ENCODE results near the gene EPB41. TPM values are rescaled to one million over a fixed set of nuclear protein-coding genes. Genes with fewer than 3 reads are reported as not detected.

EPB41 gene
- total RNA-seq, 1 experiment from 2014 or later, result 29.7 TPM

GRCh38 chr1:28887835-28888682 lies 26.3 kb upstream of the EPB41 start:
- DNase-seq (ENCODE audit: low read depth, low spot score), result no peak
- in situ Hi-C loops (cut with HindIII; ENCODE audit: low pct_unique_long_range_greater_than_20kb, low sequenced_read_pairs), result no loop called here

DNA sequence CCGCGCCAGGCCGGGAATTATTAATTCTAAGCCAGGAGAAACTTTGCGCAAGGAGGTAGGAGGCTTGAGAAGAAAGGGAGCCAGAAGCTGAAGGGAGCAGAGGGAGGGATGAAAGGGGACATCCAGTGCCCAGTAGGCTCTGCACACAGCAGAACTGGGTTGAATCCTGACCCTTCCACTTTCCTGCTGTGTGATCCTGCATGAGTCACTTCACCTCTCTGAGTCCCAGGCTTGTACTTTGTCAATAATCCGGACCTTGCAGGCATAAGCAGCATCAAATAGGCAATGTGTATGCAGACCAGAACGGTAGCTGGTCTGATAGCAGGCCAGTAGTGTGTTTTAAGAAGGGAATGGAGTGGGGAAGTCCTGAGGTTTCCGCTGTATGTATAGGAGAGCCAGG lies 25.5 kb upstream of the EPB41 start:
- no peak for DNase-seq (ENCODE audit: low read depth, low spot score)
- in situ Hi-C loops (cut with HindIII; ENCODE audit: low pct_unique_long_range_greater_than_20kb, low sequenced_read_pairs), result no loop called here

DNA sequence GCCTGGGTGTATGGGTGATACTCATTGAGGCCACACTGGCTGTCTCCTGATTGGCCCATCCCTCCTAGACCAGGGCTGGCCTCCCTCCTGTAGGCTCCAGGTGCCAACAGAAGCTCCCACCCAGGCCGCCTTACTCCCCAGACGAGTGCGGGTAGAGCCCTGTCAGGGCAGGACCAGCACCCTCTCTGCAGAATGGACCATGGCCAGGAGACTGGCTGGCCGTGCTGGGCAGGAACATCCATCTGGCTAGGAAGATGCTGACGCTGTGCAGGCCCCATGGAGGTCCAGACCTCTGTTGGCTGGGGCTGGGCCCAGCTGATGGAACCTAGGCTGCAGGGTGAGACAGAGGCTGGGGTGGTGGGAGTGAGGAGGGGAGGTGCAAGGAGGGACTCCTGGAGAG lies 25.0 kb upstream of the EPB41 start:
- in situ Hi-C loops (cut with HindIII; ENCODE audit: low pct_unique_long_range_greater_than_20kb, low sequenced_read_pairs), result no loop called here
- DNase-seq (ENCODE audit: low read depth, low spot score), result no peak

- no peak for DNase-seq (ENCODE audit: low read depth, low spot score)
- in situ Hi-C loops (cut with HindIII; ENCODE audit: low pct_unique_long_range_greater_than_20kb, low sequenced_read_pairs), result no loop called here
Measured at GRCh38 chr1:28890435-28890834, 23.9 kb upstream of the EPB41 start.

DNA sequence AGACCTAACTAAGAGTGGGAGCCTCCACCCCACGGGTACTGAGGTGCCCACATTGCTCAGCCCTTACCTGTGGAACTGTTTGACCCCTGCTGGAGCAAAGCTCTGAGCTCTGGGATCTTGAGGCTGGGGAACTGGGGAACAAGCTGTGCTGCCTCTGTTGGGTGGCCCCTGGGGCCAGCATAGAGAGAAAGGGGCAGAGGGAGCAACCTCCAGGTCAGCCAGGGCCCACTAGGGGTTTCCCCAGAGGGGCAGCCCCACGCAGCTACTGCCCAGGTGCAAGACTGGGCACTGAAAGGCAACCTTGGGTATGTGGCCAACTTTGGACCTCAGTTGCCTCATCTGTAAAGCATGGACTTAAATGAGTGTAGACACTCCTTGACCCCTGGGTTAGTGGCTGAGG lies 23.5 kb upstream of the EPB41 start:
- DNase-seq (ENCODE audit: low read depth, low spot score), result no peak
- in situ Hi-C loops (cut with HindIII; ENCODE audit: low pct_unique_long_range_greater_than_20kb, low sequenced_read_pairs), result no loop called here

DNA sequence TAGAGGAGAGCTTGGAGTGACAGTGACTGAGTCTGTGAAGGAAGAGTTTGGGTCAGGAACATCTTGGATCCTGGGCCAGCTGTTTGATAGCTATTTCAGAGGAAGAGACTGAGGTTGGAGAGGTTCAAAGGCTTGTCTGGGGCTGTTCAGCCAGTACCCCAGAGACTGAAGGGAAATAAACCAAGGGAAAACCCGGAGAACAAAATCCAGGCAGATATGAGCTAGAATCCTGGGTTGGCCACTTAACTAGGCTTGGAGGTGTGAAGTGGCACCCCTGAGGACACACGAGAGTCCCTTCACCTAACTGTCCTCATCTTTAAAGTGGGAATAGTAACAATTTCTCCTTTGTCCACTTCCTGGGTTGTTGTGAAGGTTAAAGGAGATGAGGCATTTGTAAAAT lies 23.1 kb upstream of the EPB41 start:
- in situ Hi-C loops (cut with HindIII; ENCODE audit: low pct_unique_long_range_greater_than_20kb, low sequenced_read_pairs), result no loop called here
- DNase-seq (ENCODE audit: low read depth, low spot score), result no peak

GRCh38 chr1:28893403-28894102 lies 20.8 kb upstream of the EPB41 start:
- DNase-seq (ENCODE audit: low read depth, low spot score), result peak; percentile 75
- in situ Hi-C loops (cut with HindIII; ENCODE audit: low pct_unique_long_range_greater_than_20kb, low sequenced_read_pairs), result no loop called here

- DNase-seq (ENCODE audit: low read depth, low spot score), result no peak
- in situ Hi-C loops (cut with HindIII; ENCODE audit: low pct_unique_long_range_greater_than_20kb, low sequenced_read_pairs), result no loop called here
Measured at GRCh38 chr1:28894785-28895184, 19.6 kb upstream of the EPB41 start.

DNA sequence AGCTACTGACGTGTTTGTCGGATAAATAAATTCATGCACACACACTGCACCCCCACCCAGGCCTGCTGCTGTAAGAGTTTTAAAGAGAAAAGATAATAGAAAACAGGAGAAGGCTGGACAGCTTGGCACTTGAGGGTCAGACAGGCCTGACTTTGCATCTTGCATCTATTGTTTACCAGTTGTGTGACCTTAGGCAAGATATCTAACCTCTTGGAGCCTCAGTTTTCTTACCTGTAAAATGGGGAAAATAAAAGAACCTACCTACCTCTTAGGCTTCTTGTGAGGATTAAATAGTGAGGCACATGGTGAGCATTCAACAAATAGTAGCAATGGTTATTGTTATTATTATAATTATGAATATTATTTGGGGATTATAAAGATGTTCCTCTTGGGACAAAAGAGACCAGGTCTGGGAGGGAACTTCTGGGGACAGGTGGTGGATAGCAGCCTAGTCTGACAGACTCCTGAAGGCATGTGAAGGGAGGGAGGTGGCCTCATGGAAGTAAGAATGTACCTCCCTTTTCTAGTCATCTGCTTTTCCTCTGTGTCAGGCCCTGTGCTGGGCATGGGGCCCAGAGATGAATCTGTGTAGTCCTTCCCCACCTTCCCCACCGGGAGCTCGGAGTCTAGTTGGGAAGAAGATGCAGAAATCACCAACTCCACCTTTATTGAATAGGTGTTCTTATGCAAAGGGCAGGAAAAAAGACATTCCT lies 18.3 kb upstream of the EPB41 start:
- no peak for DNase-seq (ENCODE audit: low read depth, low spot score)
- in situ Hi-C loops (cut with HindIII; ENCODE audit: low pct_unique_long_range_greater_than_20kb, low sequenced_read_pairs), result no loop called here

DNA sequence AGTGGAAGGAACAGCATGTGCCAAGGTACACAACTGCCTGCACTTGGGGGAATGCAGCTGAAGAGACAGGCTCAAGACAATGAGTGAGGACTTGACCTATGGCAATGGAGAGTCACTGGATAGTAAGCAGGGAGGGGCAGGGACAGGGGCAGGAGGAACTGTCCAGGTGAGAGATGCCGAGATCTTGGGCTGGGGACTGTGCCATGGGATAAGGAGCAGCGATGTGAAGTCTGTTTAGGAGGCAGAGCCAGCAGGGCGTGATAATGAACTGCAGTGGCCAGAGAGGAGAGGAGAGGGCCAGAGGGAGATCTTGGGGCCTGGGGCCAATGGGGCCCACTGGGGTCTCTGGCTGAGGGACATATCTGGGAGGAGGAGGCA lies 17.8 kb upstream of the EPB41 start:
- in situ Hi-C loops (cut with HindIII; ENCODE audit: low pct_unique_long_range_greater_than_20kb, low sequenced_read_pairs), result no loop called here
- no peak for DNase-seq (ENCODE audit: low read depth, low spot score)

GRCh38 chr1:28897789-28898188 lies 16.6 kb upstream of the EPB41 start:
- DNase-seq (ENCODE audit: low read depth, low spot score), result no peak
- in situ Hi-C loops (cut with HindIII; ENCODE audit: low pct_unique_long_range_greater_than_20kb, low sequenced_read_pairs), result no loop called here

GRCh38 chr1:28898405-28898881 lies 15.9 kb upstream of the EPB41 start:
- no peak for DNase-seq (ENCODE audit: low read depth, low spot score)
- in situ Hi-C loops (cut with HindIII; ENCODE audit: low pct_unique_long_range_greater_than_20kb, low sequenced_read_pairs), result no loop called here

- no peak for DNase-seq (ENCODE audit: low read depth, low spot score)
- in situ Hi-C loops (cut with HindIII; ENCODE audit: low pct_unique_long_range_greater_than_20kb, low sequenced_read_pairs), result no loop called here
Measured at GRCh38 chr1:28899267-28899666, 15.1 kb upstream of the EPB41 start.

DNA sequence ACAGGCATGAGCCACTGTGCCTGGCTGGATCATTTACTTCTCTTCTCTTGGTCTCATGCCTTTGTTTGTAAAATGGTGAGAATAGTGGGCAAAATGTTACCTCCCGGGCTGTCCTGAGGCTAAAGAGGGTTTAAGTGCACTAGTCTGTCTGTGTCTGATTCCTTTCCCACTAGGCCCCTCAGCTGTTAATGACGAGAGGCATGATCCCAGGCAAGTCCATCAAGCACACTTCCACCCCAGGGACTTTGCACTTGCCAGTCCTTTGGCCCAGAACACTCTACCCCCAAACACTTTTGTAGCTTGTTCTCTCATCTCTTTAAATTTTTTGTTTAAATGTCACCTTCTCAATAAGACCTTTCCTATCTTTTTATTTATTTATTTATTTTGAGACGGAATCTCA lies 13.8 kb upstream of the EPB41 start:
- in situ Hi-C loops (cut with HindIII; ENCODE audit: low pct_unique_long_range_greater_than_20kb, low sequenced_read_pairs), result no loop called here

DNA sequence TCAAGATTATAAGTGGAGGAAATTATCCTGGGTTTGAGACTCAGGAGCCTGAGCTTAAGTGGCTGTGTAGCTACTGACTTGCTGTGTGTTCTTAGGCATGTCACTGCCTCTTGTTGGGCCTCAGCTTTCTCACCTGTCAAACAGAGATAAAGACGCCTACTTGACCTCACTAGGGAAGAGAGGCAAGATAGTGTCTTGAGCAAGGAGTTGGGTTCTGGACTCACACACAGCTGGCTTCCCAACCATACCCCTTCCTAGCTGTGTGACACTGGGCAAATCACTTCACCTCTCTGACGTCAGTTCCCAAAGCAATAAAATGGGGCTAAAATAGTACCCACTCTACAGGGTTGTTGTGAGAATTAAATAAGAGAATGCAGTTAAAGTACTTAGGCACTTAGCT lies 11.6 kb upstream of the EPB41 start:
- in situ Hi-C loops (cut with HindIII; ENCODE audit: low pct_unique_long_range_greater_than_20kb, low sequenced_read_pairs), result no loop called here
- DNase-seq (ENCODE audit: low read depth, low spot score), result no peak

More for the DNA sequence above, 13.8 kb upstream of the EPB41 start:
- no peak for DNase-seq (ENCODE audit: low read depth, low spot score)

DNA sequence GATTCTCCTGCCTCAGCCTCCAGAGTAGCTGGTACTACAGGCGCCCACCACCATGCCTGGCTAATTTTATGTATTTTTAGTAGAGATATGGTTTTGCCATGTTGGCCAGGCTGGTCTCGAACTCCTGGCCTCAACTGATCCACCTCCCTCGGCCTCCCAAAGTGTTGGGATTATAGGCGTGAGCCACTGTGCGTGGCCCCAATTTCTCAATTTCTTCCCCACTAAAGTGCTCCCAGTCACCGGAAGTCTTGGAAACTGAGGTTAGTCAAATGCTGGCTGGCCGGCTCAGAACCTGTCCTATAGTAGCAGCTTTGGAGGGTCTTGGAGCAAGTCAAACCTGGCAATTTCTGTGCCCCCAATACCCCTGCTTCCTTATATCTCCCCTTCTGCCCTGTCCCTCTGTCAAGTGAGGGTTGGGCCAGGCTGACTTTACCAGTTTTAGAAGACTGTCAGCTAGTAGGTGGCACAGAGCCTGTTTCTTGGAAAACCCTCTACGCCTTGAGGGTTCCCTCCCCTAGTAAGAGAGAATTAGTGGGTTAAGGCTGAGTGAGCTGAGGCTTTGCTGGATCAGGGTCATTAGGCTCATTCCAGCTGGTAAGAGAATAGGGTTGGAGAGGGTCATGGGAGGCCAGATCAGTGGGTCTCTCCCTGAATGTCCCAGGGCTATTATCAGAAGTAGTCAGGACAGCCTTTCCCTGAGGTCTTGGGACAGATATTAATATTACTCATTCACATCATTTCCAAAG lies 8.3 kb upstream of the EPB41 start:
- DNase-seq (ENCODE audit: low read depth, low spot score), result no peak
- in situ Hi-C loops (cut with HindIII; ENCODE audit: low pct_unique_long_range_greater_than_20kb, low sequenced_read_pairs), result no loop called here

- no peak for DNase-seq (ENCODE audit: low read depth, low spot score)
- in situ Hi-C loops (cut with HindIII; ENCODE audit: low pct_unique_long_range_greater_than_20kb, low sequenced_read_pairs), result no loop called here
Measured at GRCh38 chr1:28909198-28909597, 5.2 kb upstream of the EPB41 start.

Measured in SK-MEL-5 (cell line).